Pancreas (tissue), 10 donors: Measurements from ENCODE around the gene ACOT13. TPM values are rescaled to one million over a fixed set of nuclear protein-coding genes. Genes with fewer than 3 reads are reported as not detected.

Experiments
- ATAC-seq, 4 donors: fragments of 200-7000 bp; cut with Tn5 transposase; one replicate each; pipeline versions ENCODE4 v1.8.0 to v1.9.1; 2020; ENCODE audit warnings: mild to moderate bottlenecking in 4 of 4, moderate library complexity in 4 of 4
- DNase-seq, 6 donors: peaks; one replicate each; pipeline ENCODE4 v3.0.0-alpha.2; 2020
- FAIRE-seq: peaks from 2 replicates; lab custom pipeline; 2012; peaks lifted over from hg19 to GRCh38; lab: Jason Lieb, UNC
- H3K27ac ChIP-seq, 4 donors: fragments of 200-600 bp; sonication (generic); 1 replicate in 3 of 4; 2 replicates in 1 of 4; pipeline versions ENCODE4 v1.5.0 to v1.8.0; 2020
- H3K27me3 ChIP-seq, 4 donors: fragments of 200-600 bp; one replicate each; pipeline ENCODE4 v1.8.0; 2021
- H3K36me3 ChIP-seq, 3 donors: fragments of 200-600 bp; sonication (generic) in 1 of 3; one replicate each; pipeline versions ENCODE4 v1.5.0 to v1.8.0; 2020 to 2021
- H3K4me1 ChIP-seq, 3 donors: fragments of 200-600 bp; one replicate each; pipeline ENCODE4 v1.8.0; 2021
- H3K4me3 ChIP-seq, 4 donors: fragments of 200-600 bp; sonication (generic) in 2 of 4; one replicate each; pipeline versions ENCODE4 v1.5.0 to v1.8.0; 2020 to 2021
- H3K9me3 ChIP-seq, 4 donors: fragments of 200-600 bp; one replicate each; pipeline ENCODE4 v1.8.0; 2021
- WGBS, 2 donors: extraction: QIAGEN DNeasy Blood & Tissue Kit; methylation state at CpG; one replicate each; pipeline ENCODE4 v1.1.7; 2013; 5-methylcytosine and 5-hydroxymethylcytosine counted together
- intact Hi-C, 3 donors: fragments of 100-400 bp; cut with DNase I; formaldehyde crosslinking; loops; one replicate each; pipeline versions ENCODE4 v1.11.1 to v1.14.2; 2022
- polyA plus RNA-seq, 2 donors: library from polyadenylated mRNA; stranded (reverse); fragments of 200-250 nt; gene quantifications; one replicate each; pipeline ENCODE4 v1.2.3, GENCODE V29; 2013
- total RNA-seq, 6 donors: library from RNA; stranded (reverse); fragmentation: NEBNext Ultra II Directional in 4 of 6; extraction: Animal tissue kit (Norgen Biotek cat#: 25700) in 4 of 6; gene quantifications; one replicate each; pipeline versions ENCODE4 v1.2.1 to v1.2.4, GENCODE V29; 2021 to 2023
- TF ChIP-seq, protein P1 (sequence below), 4 donors: fragments of 200-600 bp; sonication (generic) in 3 of 4; IDR thresholded peaks; one replicate each; pipeline versions ENCODE4 v1.5.0 to v1.8.0; 2021; ENCODE audit warnings: antibody characterized with exemption in 4 of 4
- donor health status: healthy with polysubstance abuse.
- donor health status: DM: no; HTN: no; CAD: no; lungs with moderate emphysema.
- donor health status: DM: no; HTN: no; CAD: no.
- donor health status: control.
- donor health status: control.
- donor health status: Bipolar disorder and iron deficiency.
- donor health status: DM: yes; HTN: yes; CAD: no.
- donor health status: DM: no; HTN: no; CAD: no.
- donor health status: DM: no; HTN: no; CAD: no.
- donor health status: DM: yes; HTN: yes; CAD: no.

The ACOT13 gene
- total and polyA plus RNA-seq, 8 donors, result 7.1 to 17.7 (median 10.2) TPM

- no peak for FAIRE-seq
- intact Hi-C loops, result no loop called here
These were observed 24.8 kb upstream of the ACOT13 start for GRCh38 chr6:24642061-24642460.

GRCh38 chr6:24643920-24644319 lies 23.0 kb upstream of the ACOT13 start:
- no peak overlapping the region for H3K4me3 ChIP-seq
- 50 to 69% methylated on average over 7 of the region's 7 CpGs for WGBS, 2 donors
- H3K36me3 ChIP-seq, result no peaks in the 10 kb centered on the region
- FAIRE-seq (no peak), DNase-seq (no peak), ATAC-seq (no peak)
- no peaks in the 10 kb centered on the region for H3K4me1 ChIP-seq
- H3K27ac ChIP-seq, result no peak overlapping the region
- TF ChIP-seq, protein P1, sequence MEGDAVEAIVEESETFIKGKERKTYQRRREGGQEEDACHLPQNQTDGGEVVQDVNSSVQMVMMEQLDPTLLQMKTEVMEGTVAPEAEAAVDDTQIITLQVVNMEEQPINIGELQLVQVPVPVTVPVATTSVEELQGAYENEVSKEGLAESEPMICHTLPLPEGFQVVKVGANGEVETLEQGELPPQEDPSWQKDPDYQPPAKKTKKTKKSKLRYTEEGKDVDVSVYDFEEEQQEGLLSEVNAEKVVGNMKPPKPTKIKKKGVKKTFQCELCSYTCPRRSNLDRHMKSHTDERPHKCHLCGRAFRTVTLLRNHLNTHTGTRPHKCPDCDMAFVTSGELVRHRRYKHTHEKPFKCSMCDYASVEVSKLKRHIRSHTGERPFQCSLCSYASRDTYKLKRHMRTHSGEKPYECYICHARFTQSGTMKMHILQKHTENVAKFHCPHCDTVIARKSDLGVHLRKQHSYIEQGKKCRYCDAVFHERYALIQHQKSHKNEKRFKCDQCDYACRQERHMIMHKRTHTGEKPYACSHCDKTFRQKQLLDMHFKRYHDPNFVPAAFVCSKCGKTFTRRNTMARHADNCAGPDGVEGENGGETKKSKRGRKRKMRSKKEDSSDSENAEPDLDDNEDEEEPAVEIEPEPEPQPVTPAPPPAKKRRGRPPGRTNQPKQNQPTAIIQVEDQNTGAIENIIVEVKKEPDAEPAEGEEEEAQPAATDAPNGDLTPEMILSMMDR (IDR thresholded peaks at IDR 0.05), result no peak
- no peaks in the 10 kb centered on the region for H3K27me3 ChIP-seq
- intact Hi-C loops, result no loop called here
- no peaks in the 10 kb centered on the region for H3K9me3 ChIP-seq

More at GRCh38 chr6:24642061-24642460, 24.8 kb upstream of the ACOT13 start:
- TF ChIP-seq, protein P1 (IDR thresholded peaks at IDR 0.05), result no peak
- ATAC-seq (no peak), DNase-seq (no peak)
- H3K4me1 ChIP-seq, result no peaks in the 10 kb centered on the region
- no peaks in the 10 kb centered on the region for H3K27me3 ChIP-seq
- H3K9me3 ChIP-seq, result no peaks in the 10 kb centered on the region
- H3K4me3 ChIP-seq, result no peak overlapping the region
- no peak overlapping the region for H3K27ac ChIP-seq
- H3K36me3 ChIP-seq, result no peaks in the 10 kb centered on the region

DNA sequence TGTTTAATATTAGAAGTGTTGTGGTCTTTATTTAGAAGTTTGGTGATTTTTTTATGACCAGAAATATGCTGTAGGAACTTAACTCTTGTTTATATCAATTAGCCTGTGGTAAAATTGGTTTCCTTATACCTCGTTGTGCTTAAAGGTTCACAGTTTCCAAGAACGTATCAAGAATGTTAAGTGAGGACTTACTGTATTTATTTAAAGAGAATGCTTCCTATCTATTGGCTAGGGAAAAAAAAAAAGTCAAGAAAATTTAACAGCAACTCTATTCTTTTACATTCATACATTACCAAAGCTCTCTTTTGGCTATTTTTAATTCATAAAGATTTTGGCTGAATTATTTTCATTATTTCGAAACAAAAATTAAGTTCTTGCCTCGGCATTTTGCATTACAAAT lies 22.5 kb upstream of the ACOT13 start:
- Histone ChIP-seq H3K9me3 (no peaks in the 10 kb centered on the region), H3K36me3 (no peaks in the 10 kb centered on the region), H3K4me3 (no peak overlapping the region), H3K4me1 (no peaks in the 10 kb centered on the region), H3K27me3 (no peaks in the 10 kb centered on the region), H3K27ac (no peak overlapping the region)
- WGBS, 2 donors, result 56 to 69% methylated on average over 4 of the region's 4 CpGs
- TF ChIP-seq, protein P1 (IDR thresholded peaks at IDR 0.05), result no peak
- DNase-seq (no peak), FAIRE-seq (no peak), ATAC-seq (no peak)
- intact Hi-C loops, result no loop called here

DNA sequence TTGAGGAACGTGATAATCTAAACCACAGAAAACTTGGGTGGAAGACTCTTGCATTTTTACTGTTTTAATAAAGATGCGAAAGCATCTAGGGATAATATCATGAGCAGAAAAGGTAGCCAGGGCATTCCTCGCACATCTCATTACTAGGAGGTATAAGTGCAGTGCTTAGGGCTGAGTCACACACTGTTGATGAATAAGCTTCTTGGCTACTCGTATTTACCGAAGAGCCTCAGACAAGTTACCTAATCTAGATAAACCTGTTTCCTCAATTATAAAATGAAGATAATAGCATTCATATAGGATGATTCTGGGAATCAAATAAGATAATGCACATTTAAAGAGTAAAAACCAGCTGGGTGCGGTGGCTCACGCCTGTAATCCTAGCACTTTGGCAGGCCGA lies 20.1 kb upstream of the ACOT13 start:
- FAIRE-seq, result no peak
- intact Hi-C loops, result no loop called here
- Histone ChIP-seq H3K4me1 (no peaks in the 10 kb centered on the region), H3K4me3 (no peak overlapping the region), H3K27ac (no peak overlapping the region), H3K36me3 (peaks cover 0 to 1% (median 0%) of the 10 kb centered on the region in 3 donors), H3K9me3 (no peaks in the 10 kb centered on the region), H3K27me3 (no peaks in the 10 kb centered on the region)
- no peak for ATAC-seq
- TF ChIP-seq, protein P1 (IDR thresholded peaks at IDR 0.05), result no peak
- no peak for DNase-seq
- 77 to 84% methylated on average over 8 of the region's 8 CpGs for WGBS, 2 donors

DNA sequence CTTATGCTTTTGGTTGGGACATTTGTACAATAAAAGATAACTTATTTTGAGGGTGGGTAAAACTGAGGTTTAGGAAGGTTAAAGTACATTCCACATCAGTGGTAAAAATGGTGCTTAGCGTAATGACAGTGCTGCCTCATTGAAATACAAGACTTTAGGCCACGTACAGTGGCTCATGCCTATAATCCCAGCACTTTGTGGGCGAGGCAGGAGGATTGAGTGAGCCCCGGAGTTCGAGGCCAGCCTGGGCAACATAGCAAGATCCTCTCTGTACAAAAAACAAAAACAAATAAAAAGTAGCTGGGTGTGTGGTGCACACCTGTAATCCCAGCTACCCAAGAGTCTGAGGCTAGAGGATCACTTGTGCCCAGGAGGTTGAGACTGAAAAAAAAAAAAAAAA lies 18.6 kb upstream of the ACOT13 start:
- no peaks in the 10 kb centered on the region for H3K4me1 ChIP-seq
- H3K36me3 ChIP-seq, result peaks cover 0 to 5% (median 2%) of the 10 kb centered on the region in 3 donors
- WGBS, 2 donors, result 86 to 94% methylated on average over 5 of the region's 5 CpGs
- no peak overlapping the region for H3K4me3 ChIP-seq
- TF ChIP-seq, protein P1 (IDR thresholded peaks at IDR 0.05), result no peak
- FAIRE-seq (no peak), DNase-seq (no peak), ATAC-seq (no peak)
- no peak overlapping the region for H3K27ac ChIP-seq
- intact Hi-C loops, result no loop called here
- no peaks in the 10 kb centered on the region for H3K9me3 ChIP-seq
- H3K27me3 ChIP-seq, result no peaks in the 10 kb centered on the region
